OCI-LY3 (cell line): ENCODE measurements around the gene PICK1.
A peak's percentile ranks its signal among the peaks of the same experiment; 100 is the strongest.

ENCODE experiments used
- H2AFZ ChIP-seq: fragments of 200-600, 300-600 bp; shearing (Covaris generic); 2 replicates; pipeline ENCODE4 v1.6.0; 2014; ENCODE audit warnings: antibody characterized with exemption, low read depth, low read length
- H3K27ac ChIP-seq: fragments of 200-600, 300-600 bp; sonication (generic); 2 replicates; pipeline ENCODE4 v1.5.1; 2014; ENCODE audit warnings: mild to moderate bottlenecking, low read length, moderate library complexity, mixed read lengths
- H3K27me3 ChIP-seq: fragments of 200-600, 300-600 bp; sonication (generic); 2 replicates; pipeline ENCODE4 v1.6.1; 2014; ENCODE audit warnings: low read depth, low read length, mixed read lengths
- H3K36me3 ChIP-seq: fragments of 200-600, 300-600 bp; sonication (generic); replicated peaks from 2 replicates; pipeline ENCODE3; 2014; ENCODE audit warnings: low read depth, low read length, mixed read lengths
- H3K4me1 ChIP-seq: fragments of 300-600, 200-600 bp; sonication (generic); 2 replicates; pipeline ENCODE4 v1.6.1; 2014; ENCODE audit warnings: low read length, mixed read lengths
- H3K4me2 ChIP-seq: fragments of 200-600, 300-600 bp; sonication (generic); 2 replicates; pipeline ENCODE4 v1.6.1; 2014; ENCODE audit warnings: low read length, mixed read lengths
- H3K4me3 ChIP-seq: fragments of 300-600, 200-600 bp; sonication (generic); 2 replicates; pipeline ENCODE4 v1.5.1; 2014; ENCODE audit warnings: antibody characterized with exemption, mild to moderate bottlenecking, low read length, moderate library complexity
- H3K79me2 ChIP-seq: fragments of 300-600, 200-600 bp; shearing (Covaris generic); 2 replicates; pipeline ENCODE4 v1.6.1; 2014; ENCODE audit warnings: mild to moderate bottlenecking, low read length, mixed read lengths
- H3K9ac ChIP-seq: fragments of 300-600, 200-600 bp; shearing (Covaris generic); 2 replicates; pipeline ENCODE4 v1.6.0; 2014; ENCODE audit warnings: mild to moderate bottlenecking, low read length, moderate library complexity
- H3K9me3 ChIP-seq: fragments of 200-600, 300-600 bp; shearing (Covaris generic); 2 replicates; pipeline ENCODE4 v1.6.1; 2014; ENCODE audit warnings: low read length, mixed read lengths; ENCODE audit not compliant: insufficient read depth
- H4K20me1 ChIP-seq: fragments of 200-600, 300-600 bp; sonication (generic); 2 replicates; pipeline ENCODE4 v1.6.1; 2016; ENCODE audit warnings: low read length, mixed read lengths; ENCODE audit not compliant: insufficient read depth
- EZH2phosphoT487 ChIP-seq: fragments of 200-600 bp; shearing (Covaris generic); IDR thresholded peaks from 2 replicates; pipeline ENCODE4 v1.6.1; 2018; ENCODE audit warnings: antibody characterized with exemption, mixed run types, low read depth
- TF ChIP-seq, protein P1 (sequence below): fragments of 200-600, 300-600 bp; sonication (generic); IDR thresholded peaks from 2 replicates; pipeline ENCODE4 v1.5.1; 2014; ENCODE audit warnings: antibody characterized with exemption, low read length, low read depth

PICK1 gene

DNA sequence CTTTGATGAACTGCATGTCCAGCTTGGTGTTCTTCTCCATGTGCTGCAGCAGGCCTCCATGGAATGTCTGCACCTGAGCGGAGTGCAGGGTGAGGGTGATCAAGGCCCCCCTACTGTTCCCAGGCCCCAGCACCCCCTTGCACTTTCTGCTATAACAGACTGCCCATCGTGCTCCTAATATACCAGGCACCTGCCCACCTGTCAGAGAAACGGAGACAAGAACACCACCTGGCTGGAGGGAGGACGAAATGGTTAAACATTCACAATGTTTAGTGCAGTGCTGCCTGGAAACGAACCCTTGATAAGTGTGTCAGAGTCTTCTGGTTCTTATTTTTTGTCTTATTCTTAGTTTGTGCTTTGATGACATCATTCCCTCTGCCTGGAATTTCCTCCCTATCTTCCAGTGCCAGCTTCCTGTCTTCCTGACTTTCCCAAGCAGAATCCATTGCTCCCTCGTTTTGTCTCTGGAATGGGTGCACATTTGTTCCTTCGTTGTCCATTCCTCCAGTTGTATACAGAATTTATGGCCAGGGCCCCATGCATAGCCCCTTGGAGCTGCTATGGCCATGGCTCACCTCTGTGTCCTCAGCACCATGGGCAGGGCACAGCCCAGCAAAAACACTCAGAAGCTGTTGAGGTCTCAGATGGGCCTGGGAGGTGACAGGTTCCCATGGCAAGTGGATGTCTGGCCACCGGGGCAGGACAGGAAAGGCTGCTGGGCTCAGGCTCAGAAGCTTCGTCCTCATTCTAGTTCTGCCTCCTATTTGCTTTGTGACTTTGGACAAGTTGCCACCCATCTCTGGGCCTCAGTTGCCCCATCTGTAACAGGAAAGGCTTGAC lies 41.4 kb downstream of the PICK1 start:
- H3K9ac ChIP-seq = no peak overlapping the region
- H3K27ac ChIP-seq = no peak overlapping the region
- H3K79me2 ChIP-seq = no peaks in the 10 kb centered on the region
- no peak overlapping the region for H2AFZ ChIP-seq
- H3K27me3 ChIP-seq = no peaks in the 10 kb centered on the region
- no peak overlapping the region for H3K4me3 ChIP-seq
- no peak overlapping the region for H3K4me2 ChIP-seq
- TF ChIP-seq, protein P1, sequence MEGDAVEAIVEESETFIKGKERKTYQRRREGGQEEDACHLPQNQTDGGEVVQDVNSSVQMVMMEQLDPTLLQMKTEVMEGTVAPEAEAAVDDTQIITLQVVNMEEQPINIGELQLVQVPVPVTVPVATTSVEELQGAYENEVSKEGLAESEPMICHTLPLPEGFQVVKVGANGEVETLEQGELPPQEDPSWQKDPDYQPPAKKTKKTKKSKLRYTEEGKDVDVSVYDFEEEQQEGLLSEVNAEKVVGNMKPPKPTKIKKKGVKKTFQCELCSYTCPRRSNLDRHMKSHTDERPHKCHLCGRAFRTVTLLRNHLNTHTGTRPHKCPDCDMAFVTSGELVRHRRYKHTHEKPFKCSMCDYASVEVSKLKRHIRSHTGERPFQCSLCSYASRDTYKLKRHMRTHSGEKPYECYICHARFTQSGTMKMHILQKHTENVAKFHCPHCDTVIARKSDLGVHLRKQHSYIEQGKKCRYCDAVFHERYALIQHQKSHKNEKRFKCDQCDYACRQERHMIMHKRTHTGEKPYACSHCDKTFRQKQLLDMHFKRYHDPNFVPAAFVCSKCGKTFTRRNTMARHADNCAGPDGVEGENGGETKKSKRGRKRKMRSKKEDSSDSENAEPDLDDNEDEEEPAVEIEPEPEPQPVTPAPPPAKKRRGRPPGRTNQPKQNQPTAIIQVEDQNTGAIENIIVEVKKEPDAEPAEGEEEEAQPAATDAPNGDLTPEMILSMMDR = no peak
- TF ChIP-seq EZH2phosphoT487 = no peak
- H3K4me1 ChIP-seq = no peaks in the 10 kb centered on the region
- H3K9me3 ChIP-seq = no peaks in the 10 kb centered on the region
- no peaks in the 10 kb centered on the region for H4K20me1 ChIP-seq
- H3K36me3 ChIP-seq = no peaks in the 10 kb centered on the region

DNA sequence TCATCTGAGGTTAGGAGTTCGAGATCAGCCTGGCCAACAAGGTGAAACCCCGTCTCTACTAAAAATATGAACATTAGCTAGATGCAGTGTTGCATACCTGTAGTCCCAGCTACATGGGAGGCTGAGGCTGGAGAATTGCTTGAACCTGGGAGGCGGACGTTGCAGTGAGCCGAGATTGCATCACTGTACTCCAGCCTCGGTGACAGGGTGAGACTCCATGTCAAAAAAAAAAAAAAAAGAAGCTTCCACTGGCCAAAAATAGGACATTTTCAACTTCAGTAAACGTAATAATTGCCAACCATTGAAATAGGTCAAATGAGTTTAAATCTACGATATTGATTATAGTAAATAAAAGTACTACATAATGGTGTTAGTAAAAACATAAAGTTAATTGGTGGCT lies 46.4 kb downstream of the PICK1 start:
- Histone ChIP-seq H3K36me3 (no peaks in the 10 kb centered on the region), H3K4me2 (no peak overlapping the region), H2AFZ (no peak overlapping the region), H3K4me3 (no peak overlapping the region), H3K9ac (no peak overlapping the region), H3K79me2 (no peaks in the 10 kb centered on the region), H3K9me3 (no peaks in the 10 kb centered on the region), H3K4me1 (peaks cover 6% of the 10 kb centered on the region), H3K27ac (no peak overlapping the region), H4K20me1 (no peaks in the 10 kb centered on the region), H3K27me3 (no peaks in the 10 kb centered on the region)
- TF ChIP-seq, protein P1 = no peak
- TF ChIP-seq EZH2phosphoT487 = no peak

DNA sequence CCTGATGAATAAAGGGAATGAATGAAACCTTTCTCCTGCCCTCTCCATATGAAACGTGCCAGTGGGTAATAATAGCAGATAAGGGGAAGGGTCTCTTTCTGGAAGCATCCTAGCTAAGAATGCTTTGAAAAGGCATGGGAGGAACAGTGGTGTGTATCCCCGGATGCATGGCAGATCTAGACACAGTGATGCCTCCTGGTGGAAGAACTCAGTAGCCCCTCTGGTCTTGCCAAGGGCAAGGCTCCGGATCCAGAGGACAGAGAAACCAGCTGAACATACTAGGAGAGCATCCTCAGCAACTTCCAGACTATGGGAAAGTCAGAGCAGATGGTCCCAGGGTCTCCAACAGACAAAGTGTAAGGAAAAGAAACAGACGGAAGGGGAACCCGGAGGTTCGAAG lies 46.9 kb downstream of the PICK1 start:
- H4K20me1 ChIP-seq = no peaks in the 10 kb centered on the region
- no peaks in the 10 kb centered on the region for H3K79me2 ChIP-seq
- H2AFZ ChIP-seq = no peak overlapping the region
- no peak overlapping the region for H3K4me3 ChIP-seq
- no peak overlapping the region for H3K27ac ChIP-seq
- H3K9ac ChIP-seq = no peak overlapping the region
- TF ChIP-seq, protein P1 = peak; percentile 39
- no peak for TF ChIP-seq EZH2phosphoT487
- no peaks in the 10 kb centered on the region for H3K27me3 ChIP-seq
- no peak overlapping the region for H3K4me2 ChIP-seq
- peaks cover 6% of the 10 kb centered on the region for H3K4me1 ChIP-seq
- H3K36me3 ChIP-seq = no peaks in the 10 kb centered on the region
- H3K9me3 ChIP-seq = no peaks in the 10 kb centered on the region

DNA sequence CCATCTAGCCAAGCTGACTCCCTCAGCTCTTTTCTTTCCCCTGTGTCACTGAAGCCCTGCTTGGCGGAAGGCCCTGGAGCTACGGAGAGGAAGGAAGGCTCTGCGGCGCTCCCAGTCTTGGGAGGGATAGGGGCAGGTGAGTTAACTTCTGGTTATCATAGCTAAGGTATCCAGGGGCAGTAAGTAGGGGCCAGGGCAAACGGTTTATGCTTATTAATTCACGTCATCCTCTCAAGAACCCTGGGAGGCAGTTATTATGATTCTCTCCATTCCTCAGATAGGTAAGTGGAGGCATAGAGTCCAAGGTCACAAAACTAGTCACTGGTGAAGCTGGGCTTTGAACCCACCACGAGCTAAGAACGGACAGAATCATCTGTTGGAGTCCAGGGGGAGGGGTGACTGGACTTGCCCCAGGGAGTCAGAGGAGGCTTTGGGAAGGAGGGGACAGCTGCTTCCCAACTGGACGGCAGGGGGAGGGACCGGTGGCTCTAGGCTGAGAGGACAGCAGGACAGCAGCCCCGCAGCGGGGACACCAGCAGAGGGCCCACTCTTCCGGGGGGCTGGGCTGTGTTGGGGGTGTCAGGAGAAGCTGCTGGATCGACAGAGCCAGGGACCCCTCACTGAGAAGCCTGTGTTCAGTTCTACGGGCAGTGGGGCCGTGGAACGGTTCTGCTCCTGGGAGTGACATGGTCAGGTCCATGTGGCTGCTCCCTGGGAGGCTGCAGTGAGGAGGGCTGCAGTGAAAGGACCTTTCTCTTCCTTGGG lies 49.8 kb downstream of the PICK1 start:
- Histone ChIP-seq H3K4me3 (no peak overlapping the region), H4K20me1 (no peaks in the 10 kb centered on the region), H3K27me3 (no peaks in the 10 kb centered on the region), H3K9me3 (no peaks in the 10 kb centered on the region), H3K4me2 (no peak overlapping the region), H3K27ac (no peak overlapping the region), H3K4me1 (peaks cover 6% of the 10 kb centered on the region), H3K9ac (no peak overlapping the region), H2AFZ (no peak overlapping the region), H3K79me2 (no peaks in the 10 kb centered on the region), H3K36me3 (no peaks in the 10 kb centered on the region)
- no peak for TF ChIP-seq EZH2phosphoT487
